ENCODE data around the gene RNF4.

DNA sequence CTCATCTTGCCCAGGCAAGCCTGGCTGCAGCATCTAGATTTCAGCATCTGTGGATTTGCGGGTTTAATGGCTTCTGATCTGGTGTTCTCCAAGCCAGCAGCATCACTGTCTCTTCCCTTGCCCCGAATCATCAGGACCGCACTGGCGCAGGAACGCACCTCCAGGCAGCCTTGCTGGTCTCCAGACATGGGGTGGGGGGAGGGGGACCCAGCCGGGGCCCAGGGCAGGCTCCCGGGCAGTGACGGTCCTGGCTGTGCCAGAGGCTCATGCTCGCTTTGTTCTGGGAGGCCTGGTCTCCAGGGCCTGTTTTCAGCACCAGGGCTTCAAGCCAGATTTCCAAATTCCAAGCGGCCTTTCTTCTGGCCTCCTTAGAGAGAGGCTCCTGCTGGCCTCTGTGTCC lies 45.2 kb upstream of the RNF4 start:
- TF ChIP-seq, protein P1, sequence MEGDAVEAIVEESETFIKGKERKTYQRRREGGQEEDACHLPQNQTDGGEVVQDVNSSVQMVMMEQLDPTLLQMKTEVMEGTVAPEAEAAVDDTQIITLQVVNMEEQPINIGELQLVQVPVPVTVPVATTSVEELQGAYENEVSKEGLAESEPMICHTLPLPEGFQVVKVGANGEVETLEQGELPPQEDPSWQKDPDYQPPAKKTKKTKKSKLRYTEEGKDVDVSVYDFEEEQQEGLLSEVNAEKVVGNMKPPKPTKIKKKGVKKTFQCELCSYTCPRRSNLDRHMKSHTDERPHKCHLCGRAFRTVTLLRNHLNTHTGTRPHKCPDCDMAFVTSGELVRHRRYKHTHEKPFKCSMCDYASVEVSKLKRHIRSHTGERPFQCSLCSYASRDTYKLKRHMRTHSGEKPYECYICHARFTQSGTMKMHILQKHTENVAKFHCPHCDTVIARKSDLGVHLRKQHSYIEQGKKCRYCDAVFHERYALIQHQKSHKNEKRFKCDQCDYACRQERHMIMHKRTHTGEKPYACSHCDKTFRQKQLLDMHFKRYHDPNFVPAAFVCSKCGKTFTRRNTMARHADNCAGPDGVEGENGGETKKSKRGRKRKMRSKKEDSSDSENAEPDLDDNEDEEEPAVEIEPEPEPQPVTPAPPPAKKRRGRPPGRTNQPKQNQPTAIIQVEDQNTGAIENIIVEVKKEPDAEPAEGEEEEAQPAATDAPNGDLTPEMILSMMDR (IDR thresholded peaks at IDR 0.05; ENCODE audit: insufficient read depth, low read length) = no peak
- TF ChIP-seq GABPA (IDR thresholded peaks at IDR 0.05; ENCODE audit: low read depth) (no peak), POLR2AphosphoS5 (IDR thresholded peaks at IDR 0.05; ENCODE audit: low read depth) (no peak)
- TF ChIP-seq, protein P2, sequence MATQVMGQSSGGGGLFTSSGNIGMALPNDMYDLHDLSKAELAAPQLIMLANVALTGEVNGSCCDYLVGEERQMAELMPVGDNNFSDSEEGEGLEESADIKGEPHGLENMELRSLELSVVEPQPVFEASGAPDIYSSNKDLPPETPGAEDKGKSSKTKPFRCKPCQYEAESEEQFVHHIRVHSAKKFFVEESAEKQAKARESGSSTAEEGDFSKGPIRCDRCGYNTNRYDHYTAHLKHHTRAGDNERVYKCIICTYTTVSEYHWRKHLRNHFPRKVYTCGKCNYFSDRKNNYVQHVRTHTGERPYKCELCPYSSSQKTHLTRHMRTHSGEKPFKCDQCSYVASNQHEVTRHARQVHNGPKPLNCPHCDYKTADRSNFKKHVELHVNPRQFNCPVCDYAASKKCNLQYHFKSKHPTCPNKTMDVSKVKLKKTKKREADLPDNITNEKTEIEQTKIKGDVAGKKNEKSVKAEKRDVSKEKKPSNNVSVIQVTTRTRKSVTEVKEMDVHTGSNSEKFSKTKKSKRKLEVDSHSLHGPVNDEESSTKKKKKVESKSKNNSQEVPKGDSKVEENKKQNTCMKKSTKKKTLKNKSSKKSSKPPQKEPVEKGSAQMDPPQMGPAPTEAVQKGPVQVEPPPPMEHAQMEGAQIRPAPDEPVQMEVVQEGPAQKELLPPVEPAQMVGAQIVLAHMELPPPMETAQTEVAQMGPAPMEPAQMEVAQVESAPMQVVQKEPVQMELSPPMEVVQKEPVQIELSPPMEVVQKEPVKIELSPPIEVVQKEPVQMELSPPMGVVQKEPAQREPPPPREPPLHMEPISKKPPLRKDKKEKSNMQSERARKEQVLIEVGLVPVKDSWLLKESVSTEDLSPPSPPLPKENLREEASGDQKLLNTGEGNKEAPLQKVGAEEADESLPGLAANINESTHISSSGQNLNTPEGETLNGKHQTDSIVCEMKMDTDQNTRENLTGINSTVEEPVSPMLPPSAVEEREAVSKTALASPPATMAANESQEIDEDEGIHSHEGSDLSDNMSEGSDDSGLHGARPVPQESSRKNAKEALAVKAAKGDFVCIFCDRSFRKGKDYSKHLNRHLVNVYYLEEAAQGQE (IDR thresholded peaks at IDR 0.05; ENCODE audit: insufficient replicate concordance, low read depth) = no peak

All from HL-60 (cell line).